Transverse colon (tissue), 4 donors: ENCODE results near the gene DST.

Source experiments
- POLR2A ChIP-seq: fragments of 450-650 bp; IDR thresholded peaks from one replicate; pipeline ENCODE4 v1.6.1; 2016; ENCODE audit warnings: antibody characterized with exemption, mild to moderate bottlenecking, moderate library complexity
- POLR2AphosphoS5 ChIP-seq, 3 donors: sonication (generic); formaldehyde crosslinking; IDR thresholded peaks; one replicate each; pipeline ENCODE4 v1.6.1; 2016; ENCODE audit warnings: antibody characterized with exemption in 3 of 3
- TF ChIP-seq, protein P1 (sequence below), 5 experiments: fragments of 200-600 bp in 3 of 5; fragments of 450-650 bp in 2 of 5; sonication (generic) in 3 of 5; IDR thresholded peaks; 1 replicate in 2 of 5; 2 replicates in 3 of 5; pipeline ENCODE4 v1.5.1; 2016 to 2017; ENCODE audit warnings: antibody characterized with exemption in 5 of 5, inconsistent platforms in 3 of 5, mild to moderate bottlenecking in 2 of 5, moderate library complexity in 1 of 5

DNA sequence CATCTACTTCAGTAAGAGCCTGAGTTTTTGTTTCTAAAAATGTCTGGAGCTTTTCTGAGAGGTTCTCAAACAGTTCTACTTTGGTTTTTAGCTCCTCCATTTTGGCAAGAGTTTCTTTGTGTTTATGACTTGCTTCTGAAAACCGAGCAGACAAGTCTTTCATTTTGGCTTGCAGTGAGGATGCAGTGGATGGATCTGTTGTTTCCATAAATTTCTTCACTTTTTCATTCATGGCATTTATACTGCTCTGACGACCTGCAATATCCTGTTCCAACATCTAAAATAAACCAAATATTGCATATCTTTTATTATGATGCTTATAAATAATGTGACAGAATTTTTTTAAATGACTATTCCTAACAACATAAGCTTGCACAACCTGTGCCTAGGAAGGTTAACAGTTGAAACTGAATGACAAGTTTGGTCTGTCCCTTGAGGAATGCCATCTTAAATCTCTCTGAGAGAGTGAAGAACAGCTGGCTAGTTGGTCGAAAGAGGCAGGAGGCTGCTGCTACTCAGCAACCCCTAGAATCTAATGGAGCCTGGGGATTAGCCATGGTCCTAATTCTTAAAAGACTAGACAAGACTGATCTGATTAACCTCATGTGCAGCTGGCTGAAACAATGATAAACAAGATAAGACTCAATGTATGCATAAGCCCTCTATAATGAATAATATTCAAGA lies 69.8 kb downstream of the DST start:
- TF ChIP-seq POLR2A (no peak), POLR2AphosphoS5 (IDR thresholded peaks at IDR 0.05) (peak in 2 of 3 donors; percentile 24 to 40)
- TF ChIP-seq, protein P1, sequence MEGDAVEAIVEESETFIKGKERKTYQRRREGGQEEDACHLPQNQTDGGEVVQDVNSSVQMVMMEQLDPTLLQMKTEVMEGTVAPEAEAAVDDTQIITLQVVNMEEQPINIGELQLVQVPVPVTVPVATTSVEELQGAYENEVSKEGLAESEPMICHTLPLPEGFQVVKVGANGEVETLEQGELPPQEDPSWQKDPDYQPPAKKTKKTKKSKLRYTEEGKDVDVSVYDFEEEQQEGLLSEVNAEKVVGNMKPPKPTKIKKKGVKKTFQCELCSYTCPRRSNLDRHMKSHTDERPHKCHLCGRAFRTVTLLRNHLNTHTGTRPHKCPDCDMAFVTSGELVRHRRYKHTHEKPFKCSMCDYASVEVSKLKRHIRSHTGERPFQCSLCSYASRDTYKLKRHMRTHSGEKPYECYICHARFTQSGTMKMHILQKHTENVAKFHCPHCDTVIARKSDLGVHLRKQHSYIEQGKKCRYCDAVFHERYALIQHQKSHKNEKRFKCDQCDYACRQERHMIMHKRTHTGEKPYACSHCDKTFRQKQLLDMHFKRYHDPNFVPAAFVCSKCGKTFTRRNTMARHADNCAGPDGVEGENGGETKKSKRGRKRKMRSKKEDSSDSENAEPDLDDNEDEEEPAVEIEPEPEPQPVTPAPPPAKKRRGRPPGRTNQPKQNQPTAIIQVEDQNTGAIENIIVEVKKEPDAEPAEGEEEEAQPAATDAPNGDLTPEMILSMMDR (IDR thresholded peaks at IDR 0.05) = no peak
